Stimulated activated CD4-positive, alpha-beta T cell treated with anti-CD3 and anti-CD28 coated beads, TNF-alpha, amount 100 ng/mL, for 24 hours (primary cell): ENCODE data around the gene GNB3.

Experiments used
- DNase-seq, 3 experiments: peaks; one replicate each; pipeline ENCODE4 v3.0.0-alpha.2; 2020; ENCODE audit warnings: low read depth in 3 of 3

Gene GNB3

DNA sequence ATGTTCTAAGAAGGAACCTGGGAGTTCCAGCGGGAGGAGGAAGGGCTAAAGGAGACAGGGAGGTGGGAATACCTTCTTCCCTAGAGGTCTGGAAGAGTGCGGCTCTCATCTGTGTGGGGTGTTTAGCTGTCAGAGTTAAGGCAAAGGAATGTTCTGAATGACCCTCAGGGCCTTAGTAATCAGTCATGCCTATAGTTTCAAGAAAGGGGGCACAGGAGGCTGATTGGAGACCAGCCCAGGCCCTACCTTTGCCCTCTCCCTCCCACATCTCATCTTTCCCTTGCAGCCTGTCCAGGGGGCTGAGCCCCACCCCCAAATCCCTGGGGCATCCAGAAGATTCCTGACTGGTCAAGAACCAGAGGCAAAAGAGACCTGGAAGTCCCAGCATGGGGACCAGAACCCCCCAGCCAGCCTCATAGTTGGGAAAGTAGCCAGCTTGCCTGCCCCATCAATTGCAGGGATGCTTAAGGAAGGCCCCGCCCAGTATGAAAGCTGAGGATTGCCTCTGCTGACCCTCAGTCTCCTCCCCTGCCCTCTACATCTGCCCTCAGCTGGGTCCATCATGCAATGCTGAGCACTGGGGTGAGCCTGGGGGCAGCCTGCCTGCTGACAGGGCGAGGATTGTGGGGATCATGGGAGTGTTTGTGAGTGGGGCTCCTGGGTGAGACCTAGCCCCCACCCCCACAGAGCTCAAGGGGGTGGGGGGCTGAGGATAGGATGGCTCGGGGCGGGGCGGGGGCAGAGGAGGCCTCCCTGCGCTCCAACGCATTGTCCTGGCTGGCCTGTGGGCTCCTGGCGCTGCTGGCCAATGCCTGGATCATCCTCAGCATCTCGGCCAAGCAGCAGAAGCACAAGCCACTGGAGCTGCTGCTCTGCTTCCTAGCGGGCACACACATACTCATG is 17.3 kb upstream of the GNB3 start:
- DNase-seq: no peak

- no peak for DNase-seq
Observed at GRCh38 chr12:6824085-6824775, 16.5 kb upstream of the GNB3 start.

DNA sequence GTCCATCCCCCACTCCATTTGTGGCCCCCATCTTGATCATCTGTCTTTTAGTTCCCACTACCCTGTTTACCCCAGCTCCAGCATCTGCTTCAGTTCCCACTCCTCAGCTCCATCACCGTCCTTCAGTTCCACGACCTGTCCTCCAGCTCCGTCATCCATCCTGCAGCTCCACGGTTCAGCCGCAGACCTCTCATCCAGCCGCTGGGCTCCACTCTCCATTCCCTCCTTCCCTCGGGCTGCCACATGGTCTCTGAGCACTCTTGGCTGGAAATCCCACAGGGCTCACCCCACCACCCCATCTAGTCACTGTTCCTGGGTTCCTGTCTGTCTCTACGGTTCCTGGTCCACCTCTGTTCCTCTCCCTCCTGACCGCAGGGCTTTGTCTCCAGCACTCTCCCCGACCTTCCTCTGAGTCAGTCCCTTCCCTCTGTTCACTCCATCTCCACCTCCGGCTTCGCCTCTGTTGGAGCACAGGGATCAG is 15.8 kb upstream of the GNB3 start:
- no peak for DNase-seq

- peak; percentile 69 to 82 (median 72) for DNase-seq
Observed at GRCh38 chr12:6825398-6826124, 15.2 kb upstream of the GNB3 start.

DNA sequence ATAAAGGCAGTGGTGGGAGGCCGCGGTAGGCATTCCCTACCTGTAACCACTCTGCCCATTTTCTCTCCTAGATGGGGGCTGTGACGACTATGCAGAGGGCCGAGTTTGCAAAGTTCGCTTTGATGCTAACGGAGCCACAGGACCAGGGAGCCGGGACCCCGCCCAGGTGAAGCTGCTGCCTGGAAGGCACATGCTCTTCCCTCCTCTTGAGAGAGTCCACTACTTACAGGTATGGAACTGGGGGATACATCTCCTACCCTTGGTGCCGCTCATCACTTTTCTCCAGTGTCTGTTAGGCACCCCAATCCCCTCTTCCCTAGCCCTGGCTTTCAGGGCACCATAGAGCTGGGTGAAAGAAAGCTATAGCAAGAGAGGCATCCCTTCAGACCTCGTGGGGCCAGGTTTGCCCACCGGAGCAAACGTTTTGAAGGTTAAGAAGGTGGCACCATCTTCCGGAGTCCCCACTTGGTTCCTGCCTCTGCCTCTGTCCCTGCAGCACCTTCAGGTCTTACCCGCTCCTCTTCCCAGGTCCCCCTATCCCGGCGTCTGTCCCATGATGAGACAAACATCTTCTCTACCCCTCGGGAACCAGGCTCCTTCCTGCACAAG is 14.5 kb upstream of the GNB3 start:
- DNase-seq: no peak

- no peak for DNase-seq
Observed at GRCh38 chr12:6826734-6827436, 13.8 kb upstream of the GNB3 start.

GRCh38 chr12:6827437-6827911 is 13.3 kb upstream of the GNB3 start:
- DNase-seq: peak in 2 of 3 experiments; percentile 20 to 71

GRCh38 chr12:6827982-6828780 is 12.5 kb upstream of the GNB3 start, which contains the start of gene P3H3:
TSS of gene P3H3 (plus strand) at chr12:6828407. CDS start at chr12:6828441, 34 bp downstream.
- DNase-seq: no peak

DNA sequence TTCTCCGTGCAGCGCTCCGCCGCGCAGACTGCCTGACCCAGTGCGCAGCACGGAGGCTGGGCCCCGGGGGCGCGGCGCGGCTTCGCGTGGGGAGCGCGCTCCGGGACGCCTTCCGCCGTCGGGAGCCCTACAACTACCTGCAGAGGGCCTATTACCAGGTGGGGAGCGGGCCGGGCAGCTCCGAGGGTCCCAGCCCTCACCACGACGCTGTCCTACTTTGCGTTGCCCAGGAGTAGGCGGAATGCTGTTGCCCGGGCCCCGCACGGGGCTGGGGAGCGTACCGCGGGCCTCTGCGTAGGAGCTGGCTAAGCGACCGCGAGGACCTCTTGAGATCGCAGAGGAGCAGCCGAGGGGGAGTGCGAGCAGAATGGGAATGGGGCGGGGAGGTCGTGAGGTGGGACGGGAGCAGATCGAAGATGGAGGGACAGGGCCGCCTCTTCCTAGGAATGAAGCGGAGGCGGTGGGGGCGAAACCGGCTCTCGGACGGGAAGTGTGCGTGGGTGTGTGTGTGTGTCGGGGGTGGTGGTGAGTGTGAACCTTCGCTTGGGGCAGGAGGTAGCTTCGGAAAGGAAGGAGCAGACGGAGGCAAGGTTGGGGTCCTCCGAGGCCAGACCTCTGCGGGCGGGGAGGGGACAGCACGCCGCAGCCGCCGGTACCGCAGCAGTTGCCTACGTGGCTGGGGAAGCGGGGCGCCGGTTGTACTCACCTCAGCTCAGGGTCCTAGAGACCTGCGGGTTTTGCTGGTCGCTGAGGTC is 11.8 kb upstream of the GNB3 start:
- no peak for DNase-seq

GRCh38 chr12:6829536-6830220 is 11.0 kb upstream of the GNB3 start:
- no peak for DNase-seq

DNA sequence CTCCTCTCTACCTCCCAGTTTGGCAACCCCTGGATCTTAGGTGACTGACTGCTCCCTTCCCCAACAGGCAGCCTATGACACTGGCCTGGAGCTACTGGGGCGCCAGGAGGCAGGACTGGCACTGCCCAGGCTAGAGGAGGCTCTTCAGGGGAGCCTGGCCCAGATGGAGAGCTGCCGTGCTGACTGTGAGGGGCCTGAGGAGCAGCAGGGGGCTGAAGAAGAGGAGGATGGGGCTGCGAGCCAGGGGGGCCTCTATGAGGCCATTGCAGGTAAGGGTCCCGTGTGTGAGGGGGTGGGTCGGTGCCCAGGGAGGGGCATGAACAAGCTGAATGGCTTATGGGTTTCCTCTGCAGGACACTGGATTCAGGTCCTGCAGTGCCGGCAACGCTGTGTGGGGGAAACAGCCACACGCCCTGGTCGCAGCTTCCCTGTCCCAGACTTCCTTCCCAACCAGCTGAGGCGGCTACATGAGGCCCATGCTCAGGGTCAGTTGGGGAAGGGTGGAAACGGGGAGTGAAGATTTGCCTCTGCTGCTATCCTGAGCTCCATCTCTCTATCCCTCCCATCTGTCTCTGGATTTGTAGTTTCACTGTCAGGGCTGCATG is 10.3 kb upstream of the GNB3 start:
- no peak for DNase-seq

GRCh38 chr12:6830999-6831398 is 9.7 kb upstream of the GNB3 start:
- DNase-seq: no peak

DNA sequence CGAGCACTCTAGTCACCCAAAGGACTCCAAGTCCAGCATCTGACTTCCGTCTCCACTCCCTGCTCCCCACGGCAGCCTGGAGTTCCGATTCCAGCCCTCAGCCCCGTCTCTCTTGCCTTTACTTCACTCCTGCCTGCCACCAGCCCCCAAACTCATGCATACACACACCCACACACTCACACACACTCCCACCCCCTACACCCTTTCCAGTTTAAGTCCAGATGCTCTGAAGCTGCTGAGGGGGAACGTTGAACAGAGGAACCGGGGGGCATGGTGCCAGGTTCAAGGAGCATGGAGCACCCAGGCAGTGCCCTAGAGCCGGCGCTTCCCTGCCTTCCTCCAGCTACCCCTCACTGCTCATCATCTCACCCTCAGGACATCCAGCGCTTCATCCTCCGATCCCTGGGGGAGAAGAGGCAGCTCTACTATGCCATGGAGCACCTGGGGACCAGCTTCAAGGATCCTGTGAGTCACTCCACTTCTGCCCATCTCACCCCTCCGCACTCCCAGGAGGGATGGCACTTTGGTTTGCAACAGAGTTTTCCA is 9.2 kb upstream of the GNB3 start:
- DNase-seq: no peak

- no peak for DNase-seq
Observed at GRCh38 chr12:6832125-6832524, 8.6 kb upstream of the GNB3 start.

DNA sequence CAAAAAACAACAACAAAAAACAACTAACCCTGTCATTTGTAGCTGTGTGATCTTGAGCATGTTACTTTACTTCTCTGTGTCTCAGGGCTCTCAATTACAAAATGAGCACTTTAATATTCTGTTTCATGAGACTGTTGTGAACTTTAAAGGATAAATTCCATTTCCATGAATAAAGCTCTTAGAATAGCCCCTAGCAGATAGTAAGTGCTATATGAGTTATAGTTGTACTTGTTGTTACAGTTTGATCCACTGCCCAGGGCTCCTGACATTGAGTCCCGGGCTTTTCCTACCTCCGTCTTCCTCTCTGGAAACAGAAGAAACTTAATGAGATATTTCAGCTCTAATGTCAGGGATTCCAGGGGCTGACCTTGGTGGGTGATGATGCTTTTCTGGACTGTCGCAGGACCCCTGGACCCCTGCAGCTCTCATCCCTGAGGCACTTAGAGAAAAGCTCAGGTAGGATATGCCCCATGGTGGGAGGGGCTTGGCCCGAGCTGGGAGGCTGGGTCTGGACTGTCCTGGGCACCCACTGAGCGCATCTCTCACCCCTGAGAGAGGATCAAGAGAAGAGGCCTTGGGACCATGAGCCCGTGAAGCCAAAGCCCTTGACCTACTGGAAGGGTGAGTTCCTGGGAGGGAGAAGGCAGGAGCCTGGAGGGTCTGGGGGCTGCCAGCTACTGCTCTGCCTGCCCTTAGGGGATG is 7.4 kb upstream of the GNB3 start:
- no peak for DNase-seq

DNA sequence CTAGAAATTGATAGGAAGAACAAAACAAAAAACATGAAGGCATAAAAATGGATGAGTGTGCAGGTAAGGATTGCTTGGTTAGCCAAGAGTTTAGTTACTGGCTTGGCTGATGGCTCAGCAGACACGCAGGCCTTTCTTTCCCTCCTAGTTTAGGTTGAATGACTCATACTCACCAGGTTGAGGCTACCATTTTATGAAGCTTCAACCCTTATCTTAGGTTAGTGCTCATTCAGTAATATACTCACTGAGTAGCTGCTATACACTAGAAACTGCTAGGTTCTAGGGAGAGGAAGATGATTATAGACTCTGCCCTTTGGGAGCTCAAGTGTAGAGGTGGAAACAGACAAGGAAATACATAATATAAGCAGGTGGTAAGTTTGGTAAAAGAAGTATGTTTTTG is 6.5 kb upstream of the GNB3 start:
- no peak for DNase-seq

- DNase-seq: no peak
Observed at GRCh38 chr12:6834873-6835272, 5.9 kb upstream of the GNB3 start.
